ENCODE measurements around the gene EPS8L1. TPM values are rescaled to one million over a fixed set of nuclear protein-coding genes. Genes with fewer than 3 reads are reported as not detected.
A peak's percentile ranks its signal among the peaks of the same experiment; 100 is the strongest.

The EPS8L1 gene
- total RNA-seq, 1 experiment from 2014 or later: 62.1 TPM

- TF ChIP-seq ZBTB33 (IDR thresholded peaks at IDR 0.05; ENCODE audit: extremely low read depth, insufficient replicate concordance, low read length) (no peak), POLR2AphosphoS5 (IDR thresholded peaks at IDR 0.05; ENCODE audit: low read depth, low read length) (no peak), EZH2phosphoT487 (IDR thresholded peaks at IDR 0.05; ENCODE audit: borderline replicate concordance) (no peak), CEBPB (IDR thresholded peaks at IDR 0.05; ENCODE audit: low read depth) (no peak), TCF7L2 (IDR thresholded peaks at IDR 0.05; ENCODE audit: borderline replicate concordance, extremely low read depth, insufficient read depth, insufficient read length) (no peak), MAX (IDR thresholded peaks at IDR 0.05) (no peak), JUND (IDR thresholded peaks at IDR 0.05) (no peak)
Measured at GRCh38 chr19:55114566-55115145, 39.0 kb downstream of the EPS8L1 start (continued).

- no peaks in the 10 kb centered on the region for H3K9me2 ChIP-seq (ENCODE audit: insufficient read depth)
- ChIA-PET RAD21 (ENCODE audit: low non-redundant PET in 1 of 2, low total read pairs in 2 of 2, uncharacterized antibody in 2 of 2, unreplicated experiment in 2 of 2) (no interaction called here), CTCF (interaction anchor here (1.4 kb wide), 1 partner anchor 51 kb away, joined by 4 read pairs; the partner anchor contains the start of gene DNAAF3), POLR2A (no interaction called here)
- no peaks in the 10 kb centered on the region for H3K27me3 ChIP-seq (ENCODE audit: insufficient read depth, low read length)
- DNase-seq (ENCODE audit: low read depth, low spot score): no peak
- peak overlapping the region; percentile 84 to 99 for H3K4me3 ChIP-seq (replicated peaks in 1 of 2; ENCODE audit: low read depth in 1 of 2, low read length in 2 of 2)
- no peak for ATAC-seq
- H3K36me3 ChIP-seq (ENCODE audit: control insufficient read depth in 1 of 2, insufficient read depth in 2 of 2, low read length in 2 of 2): peaks cover 0 to 2% of the 10 kb centered on the region in 2 experiments; a peak in 2 of 4 replicates
- H3K27ac ChIP-seq (ENCODE audit: low read depth, low read length): peak overlapping the region; percentile 90
- peaks cover 12 to 27% of the 10 kb centered on the region in 2 experiments for H3K4me1 ChIP-seq (ENCODE audit: control insufficient read depth in 1 of 2, insufficient read depth in 2 of 2, low read length in 2 of 2)
- H3K79me2 ChIP-seq (ENCODE audit: insufficient read depth, low read length): peaks cover 58% of the 10 kb centered on the region
- peak overlapping the region; percentile 95 for H3K9ac ChIP-seq (ENCODE audit: low read length)
- no peak overlapping the region for H2AFZ ChIP-seq (ENCODE audit: low read depth, low read length, poor library complexity, severe bottlenecking)
- H3K4me2 ChIP-seq (ENCODE audit: low read length): peak overlapping the region; percentile 87
- intact Hi-C loops (cut with micrococcal nuclease): loop anchor here (2.0 kb wide), 1 partner anchor 35 kb away; no protein-coding TSS in a partner anchor
- TSS peak; percentile 41 for BruUV-seq (replicated peaks)
- no peaks in the 10 kb centered on the region for H3K9me3 ChIP-seq (ENCODE audit: control insufficient read depth in 1 of 2, insufficient read depth in 1 of 2, low read depth in 1 of 2, low read length in 2 of 2)
- no peaks in the 10 kb centered on the region for H4K20me1 ChIP-seq (ENCODE audit: insufficient read depth)
- TF ChIP-seq SIN3A (IDR thresholded peaks at IDR 0.05; ENCODE audit: low read depth): no peak
- TF ChIP-seq POLR2AphosphoS5 (IDR thresholded peaks at IDR 0.05; ENCODE audit: low read depth, low read length): no peak
- no peak for TF ChIP-seq REST (IDR thresholded peaks at IDR 0.05; ENCODE audit: low read depth)
- no peak for TF ChIP-seq YY1 (IDR thresholded peaks at IDR 0.05; ENCODE audit: extremely low read depth, insufficient replicate concordance, low read depth, low read length)
- TF ChIP-seq POLR2A (IDR thresholded peaks at IDR 0.05; ENCODE audit: borderline replicate concordance, extremely low read depth, insufficient read depth, insufficient read length): no peak
- TF ChIP-seq ZFX (IDR thresholded peaks at IDR 0.05): no peak
- TF ChIP-seq CEBPB (IDR thresholded peaks at IDR 0.05; ENCODE audit: low read depth): no peak
- no peak for TF ChIP-seq RAD21 (IDR thresholded peaks at IDR 0.05; ENCODE audit: low read depth)
- TF ChIP-seq JUND (IDR thresholded peaks at IDR 0.05): no peak
- no peak for TF ChIP-seq EZH2phosphoT487 (IDR thresholded peaks at IDR 0.05; ENCODE audit: borderline replicate concordance)
- TF ChIP-seq ZBTB33 (IDR thresholded peaks at IDR 0.05; ENCODE audit: extremely low read depth, insufficient replicate concordance, low read length): no peak
- TF ChIP-seq EGR1 (IDR thresholded peaks at IDR 0.05; ENCODE audit: low read depth): no peak
- TF ChIP-seq ZNF274 (IDR thresholded peaks at IDR 0.05; ENCODE audit: low read depth, low read length): no peak
Measured at GRCh38 chr19:55115446-55116065, 39.9 kb downstream of the EPS8L1 start.

All from HCT116 (cell line).